HG02981 (cell line): ENCODE results near the gene IRAK3.
"Not testable (repeated sequence)": the region's sequence is repeated elsewhere in the genome, so short reads cannot be mapped to it uniquely, and the experiment has no call there.

Experiments
- ATAC-seq: cut with Tn5 transposase; IDR thresholded peaks from one replicate; pipeline ENCODE4 v1.9.1; 2021; ENCODE audit warnings: mild to moderate bottlenecking, moderate library complexity; ENCODE audit not compliant: unreplicated experiment

The IRAK3 gene

GRCh38 chr12:66169221-66170170 is 19.5 kb upstream of the IRAK3 start, which contains the start of gene TMBIM4:
TSS of gene TMBIM4 (minus strand) at chr12:66169996. CDS start at chr12:66169951, 45 bp downstream.
- ATAC-seq: peak; percentile 79

GRCh38 chr12:66170606-66171005 is 18.4 kb upstream of the IRAK3 start:
- no peak for ATAC-seq

DNA sequence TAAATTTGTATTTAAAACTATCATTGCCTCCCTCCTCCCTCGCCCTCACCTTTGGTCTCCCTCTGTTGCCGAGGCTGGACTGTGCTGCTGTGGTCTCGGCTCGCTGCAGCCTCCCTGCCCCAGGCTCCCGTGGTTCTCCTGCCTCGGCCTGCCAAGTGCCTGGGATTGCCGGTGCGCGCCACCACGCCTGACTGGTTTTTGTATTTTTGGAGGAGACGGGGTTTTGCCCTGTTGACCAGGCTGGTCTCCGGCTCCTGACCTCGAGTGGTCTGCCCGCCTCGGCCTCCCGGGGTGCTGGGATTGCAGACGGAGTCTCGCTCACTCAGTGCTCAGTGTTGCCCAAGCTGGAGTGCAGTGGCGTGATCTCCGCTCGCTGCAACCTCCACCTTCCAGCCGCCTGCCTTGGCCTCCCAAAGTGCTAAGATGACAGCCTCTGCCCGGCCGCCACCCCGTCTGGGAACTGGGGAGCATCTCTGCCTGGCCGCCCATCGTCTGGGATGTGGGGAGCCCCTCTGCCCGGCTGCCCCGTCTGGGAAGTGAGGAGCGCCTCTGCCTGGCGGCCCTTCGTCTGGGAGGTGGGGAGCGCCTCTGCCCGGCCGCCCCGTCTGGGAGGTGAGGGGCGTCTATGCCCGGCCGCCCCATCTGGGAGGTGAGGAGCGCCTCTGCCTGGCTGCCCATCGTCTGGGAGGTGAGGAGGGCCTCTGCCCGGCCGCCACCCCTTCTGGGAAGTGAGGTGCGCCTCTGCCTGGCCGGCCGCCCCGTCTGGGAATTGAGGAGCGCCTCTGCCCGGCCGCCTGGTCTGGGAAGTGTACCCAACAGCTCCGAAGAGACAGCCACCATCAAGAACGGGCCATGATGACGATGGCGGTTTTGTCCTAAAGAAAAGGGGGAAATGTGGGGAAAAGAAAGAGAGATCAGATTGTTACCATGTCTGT is 14.4 kb upstream of the IRAK3 start:
- ATAC-seq: not testable (repeated sequence)

DNA sequence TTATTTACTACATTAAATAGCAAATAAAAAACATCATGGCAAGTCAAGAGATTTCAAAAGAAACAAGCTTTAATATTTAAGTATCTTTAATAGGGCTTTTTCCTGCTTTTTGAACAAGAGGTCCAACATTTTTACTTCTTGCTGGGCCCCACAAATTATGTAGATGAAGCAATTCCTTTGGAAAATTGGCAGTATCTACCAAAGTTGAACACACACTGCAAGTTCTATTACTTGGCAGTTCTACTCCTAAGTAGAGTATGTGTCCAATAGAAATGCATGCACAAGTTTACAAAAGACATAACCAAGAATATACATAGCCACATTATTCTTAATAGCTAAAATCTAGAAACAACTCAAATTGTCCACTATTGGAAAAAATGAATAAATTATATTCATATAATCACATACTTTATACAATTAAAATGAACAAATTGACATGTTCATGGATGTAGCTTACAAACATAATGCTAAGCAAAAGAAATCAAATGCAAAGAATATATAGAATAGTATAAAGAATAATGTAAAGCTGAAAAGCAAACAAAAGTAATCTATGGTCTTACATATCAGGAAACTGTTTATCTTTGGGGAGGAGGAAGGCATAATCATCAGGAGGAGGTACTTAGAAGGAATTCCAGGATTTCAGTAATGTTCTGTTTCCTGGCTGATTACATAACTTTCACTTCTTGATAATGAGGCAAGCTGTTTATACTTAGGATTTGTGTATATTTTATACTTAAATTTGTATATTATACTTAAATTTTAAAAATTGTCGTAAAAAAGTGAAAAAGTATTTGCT is 12.7 kb upstream of the IRAK3 start:
- no peak for ATAC-seq

DNA sequence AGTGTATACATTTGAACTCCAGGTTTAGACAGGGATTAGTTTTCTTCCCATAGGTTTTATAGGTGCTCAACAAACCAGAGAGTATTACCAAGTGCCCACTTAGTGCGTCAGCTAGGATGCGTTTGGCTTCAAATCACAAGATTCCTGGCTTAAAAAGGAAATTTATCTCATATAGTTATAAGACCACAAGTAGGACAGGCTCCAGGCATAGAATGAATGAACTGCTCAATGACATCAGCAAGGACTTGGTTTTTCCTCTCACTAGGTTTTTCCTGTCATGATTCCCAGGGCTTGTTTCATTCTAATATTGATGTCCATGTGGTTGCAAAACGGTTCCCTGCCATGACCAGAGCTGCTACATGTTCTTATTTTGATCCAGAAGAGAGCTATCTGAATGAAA is 6.1 kb upstream of the IRAK3 start:
- ATAC-seq: no peak

DNA sequence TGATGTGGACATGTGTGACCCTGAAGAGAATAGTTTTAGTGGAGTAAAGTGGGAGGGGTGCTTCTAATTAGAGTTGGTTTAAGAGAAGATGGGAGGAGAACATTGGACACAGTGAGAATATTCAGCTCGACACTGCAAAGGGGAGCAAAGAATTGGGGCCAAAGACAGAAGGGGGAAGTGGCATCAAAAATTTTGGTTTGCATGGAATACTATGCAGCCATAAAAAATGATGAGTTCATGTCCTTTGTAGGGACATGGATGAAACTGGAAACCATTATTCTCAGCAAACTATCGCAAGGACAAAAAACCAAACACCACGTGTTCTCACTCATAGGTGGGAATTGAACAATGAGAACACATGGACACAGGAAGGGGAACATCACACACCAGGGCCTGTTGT is 4.2 kb upstream of the IRAK3 start:
- ATAC-seq: not testable (repeated sequence)

DNA sequence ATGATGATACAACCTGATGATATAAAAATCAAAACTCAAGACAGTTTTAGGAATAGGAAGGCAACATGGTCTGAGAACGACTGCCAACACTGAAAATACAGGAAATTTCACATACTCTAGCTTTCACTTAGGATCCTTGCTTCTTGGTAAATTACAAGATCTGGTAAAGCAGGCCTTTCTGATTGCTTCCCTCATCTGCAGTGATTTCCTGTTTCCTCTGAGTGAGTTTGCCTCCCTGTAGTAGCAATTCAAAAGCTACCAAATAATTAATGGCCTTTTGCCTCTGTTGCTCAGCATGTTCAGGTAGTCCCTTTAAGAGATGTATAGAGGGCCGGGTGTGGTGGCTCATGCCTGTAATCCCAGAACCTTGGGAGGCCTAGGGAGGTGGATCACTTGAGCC is 2.0 kb upstream of the IRAK3 start:
- ATAC-seq: no peak

DNA sequence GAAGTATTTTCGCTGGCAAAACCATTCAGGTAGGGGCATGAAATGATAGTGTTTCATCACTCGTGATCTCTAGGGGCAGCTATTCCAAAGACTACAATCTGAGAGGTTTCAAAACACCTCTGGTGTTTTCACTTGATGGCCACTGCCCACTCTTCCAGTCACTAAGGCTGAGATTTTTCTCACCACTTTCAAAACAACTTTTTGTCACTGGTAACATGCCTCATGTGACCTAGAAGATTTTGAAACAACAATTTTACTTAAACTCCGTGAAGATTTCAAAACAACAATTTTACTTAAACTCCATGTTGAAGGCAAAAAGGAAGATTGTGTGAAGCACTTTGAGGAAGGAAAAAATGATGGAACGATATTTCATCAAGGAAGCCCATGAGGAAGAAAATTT is 1.2 kb upstream of the IRAK3 start:
- ATAC-seq: no peak

DNA sequence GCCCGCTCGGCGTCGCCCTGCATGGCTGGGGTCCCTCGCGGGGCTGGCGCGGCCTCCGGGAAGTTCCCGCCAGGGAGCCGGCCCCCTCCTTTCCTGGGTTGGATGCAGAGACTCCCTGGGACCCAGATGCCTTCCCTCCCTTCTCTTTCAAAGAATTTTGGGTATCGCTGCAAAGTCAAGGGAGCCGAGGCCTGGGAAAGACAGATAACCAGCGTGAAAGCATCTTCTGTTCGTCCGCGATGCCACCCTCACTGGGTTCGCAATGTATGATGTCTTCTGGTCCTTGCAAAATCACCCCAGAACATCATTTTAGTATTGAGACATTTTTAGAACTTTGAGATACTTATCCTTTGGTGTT is 451 bp downstream of the IRAK3 start:
- ATAC-seq: no peak

GRCh38 chr12:66189889-66190288 is 875 bp downstream of the IRAK3 start:
- no peak for ATAC-seq

GRCh38 chr12:66190519-66191370 is 1.7 kb downstream of the IRAK3 start:
- peak; percentile 31 for ATAC-seq

DNA sequence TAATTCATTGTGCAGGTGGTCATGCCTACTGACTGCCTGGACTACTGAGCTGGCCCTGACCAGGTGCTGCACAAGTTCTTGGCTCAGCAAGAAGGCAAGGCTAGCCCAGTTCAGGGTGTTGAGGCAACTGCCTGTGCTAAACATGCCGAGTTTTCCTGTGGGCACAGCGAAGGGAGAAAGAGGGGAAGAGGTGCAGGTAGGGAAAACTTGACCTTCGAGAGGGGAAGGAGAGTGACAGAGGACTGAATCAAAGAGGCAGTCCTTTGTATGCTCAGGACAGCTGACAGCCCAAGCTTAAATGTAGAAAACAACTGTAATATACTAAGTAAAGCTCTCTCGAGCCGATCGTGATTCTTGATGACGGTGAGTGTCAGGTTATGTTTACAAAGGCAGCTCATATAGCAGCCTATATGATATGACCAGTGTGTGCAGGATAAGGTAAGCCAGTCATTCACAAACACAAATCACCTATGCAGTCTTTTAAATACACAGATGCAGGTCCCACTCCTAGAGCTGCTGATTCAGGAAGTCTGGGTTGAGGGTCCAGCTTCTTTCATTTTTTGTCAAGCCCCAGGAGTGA is 2.6 kb downstream of the IRAK3 start:
- ATAC-seq: no peak

DNA sequence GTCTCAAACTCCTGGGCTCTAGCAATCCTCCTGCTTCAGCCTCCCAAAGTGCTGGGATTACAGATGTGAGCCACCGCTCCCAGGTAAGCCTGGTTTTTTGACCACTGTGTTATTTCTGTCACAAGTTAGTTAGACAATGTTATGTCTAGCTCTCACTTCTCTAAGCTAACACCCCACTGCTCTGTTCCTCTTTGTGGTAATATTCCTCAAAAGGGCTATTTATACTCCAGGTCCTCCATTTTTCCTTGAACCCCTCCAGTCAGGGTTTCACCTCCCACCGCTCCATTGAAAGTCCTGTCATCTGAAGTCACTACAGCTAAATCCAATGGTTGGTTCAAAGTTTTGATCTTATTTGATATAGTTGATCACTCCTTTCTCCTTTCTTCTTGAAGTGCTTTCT is 5.1 kb downstream of the IRAK3 start:
- no peak for ATAC-seq

GRCh38 chr12:66195242-66195641 is 6.2 kb downstream of the IRAK3 start:
- ATAC-seq: no peak

DNA sequence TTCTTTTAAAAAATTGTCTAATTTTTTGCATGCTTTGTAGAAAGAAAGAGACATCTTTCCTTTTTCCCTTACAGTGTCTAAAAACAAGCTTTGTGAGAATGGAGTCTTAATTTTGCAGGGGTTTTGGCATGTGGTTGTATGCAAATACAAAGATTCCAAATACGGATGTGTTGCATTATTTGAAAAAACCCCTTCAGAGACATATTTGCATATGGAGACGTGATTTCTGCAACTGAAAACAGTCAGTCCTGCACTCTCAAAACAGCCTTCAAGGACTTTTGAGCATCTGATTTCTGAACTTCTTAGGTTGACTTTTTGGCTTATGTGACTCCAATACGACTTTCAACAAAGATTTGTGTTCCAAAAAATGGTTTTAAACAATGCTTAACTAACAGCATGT is 7.8 kb downstream of the IRAK3 start:
- peak; percentile 92 for ATAC-seq

- no peak for ATAC-seq
Observed at GRCh38 chr12:66197495-66197921, 8.5 kb downstream of the IRAK3 start.

DNA sequence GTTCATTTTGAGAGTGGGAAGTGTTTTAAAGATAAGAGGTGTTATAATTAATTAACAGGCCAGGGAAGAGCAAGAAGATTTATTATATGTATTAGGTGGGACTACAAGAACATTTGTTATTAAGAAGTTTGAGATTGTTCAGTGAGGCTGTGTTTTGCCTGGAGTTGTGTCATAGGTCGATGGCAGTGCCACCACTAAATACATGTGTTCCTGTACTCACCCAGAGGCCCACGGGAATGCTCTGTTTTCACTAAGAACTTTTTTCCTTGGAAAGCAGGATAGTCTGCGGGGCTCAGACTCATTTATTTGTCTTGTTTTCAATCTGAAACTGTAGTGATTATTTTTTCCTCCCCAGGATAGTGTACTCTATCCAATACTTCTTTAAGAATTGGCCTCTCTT is 10.1 kb downstream of the IRAK3 start:
- ATAC-seq: no peak

GRCh38 chr12:66199831-66200509 is 11.0 kb downstream of the IRAK3 start:
- ATAC-seq: no peak

DNA sequence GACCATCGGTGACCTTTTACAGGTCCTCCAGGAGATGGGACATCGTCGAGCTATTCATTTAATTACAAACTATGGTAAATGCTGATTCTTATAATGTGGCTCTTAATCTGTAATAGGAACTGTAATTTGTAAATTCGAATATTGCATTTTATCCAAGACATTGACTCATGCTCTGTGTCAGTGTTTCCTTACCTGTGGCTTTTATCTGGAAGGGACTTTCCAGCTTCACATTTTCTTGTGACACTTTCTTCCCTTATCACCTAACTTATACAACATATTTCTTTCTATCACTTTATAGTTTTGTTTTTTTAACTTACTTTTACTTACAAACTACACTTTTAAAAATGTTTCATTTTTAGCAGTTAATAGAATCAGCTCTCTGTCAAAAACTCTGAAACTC is 14.8 kb downstream of the IRAK3 start:
- no peak for ATAC-seq
